Placental epithelial cell (primary cell): Measurements from ENCODE around the gene WDR87. TPM values are rescaled to one million over a fixed set of nuclear protein-coding genes. Genes with fewer than 3 reads are reported as not detected.

Experiments used
- total RNA-seq: library from RNA; depleted of rRNA; stranded (reverse); fragments of >200 nt; gene quantifications from 2 replicates; pipeline ENCODE4 v1.2.3, GENCODE V29; 2012

WDR87 gene
- under 0.01 TPM in 2 replicates for total RNA-seq

GRCh38 chr19:37905946-37906868, at the start of gene WDR87:
Gene WDR87, minus strand, starts transcription at chr19:37906594. Its CDS starts 8,355 bp downstream, at chr19:37898239.

GRCh38 chr19:37906869-37907734, 708 bp upstream of the WDR87 start, which contains the start of gene SIPA1L3:
Gene SIPA1L3, plus strand, starts transcription at chr19:37907208. Its CDS starts 174,358 bp downstream, at chr19:38081566.

Other genes starting within 250 kb of the WDR87 start
- gene ZNF607, start 186.8 kb downstream of the WDR87 start, total RNA-seq = 9.4 and 9.7 TPM in 2 replicates
- gene ZNF573, start 127.0 kb downstream of the WDR87 start, total RNA-seq = 1.6 and 4.7 TPM in 2 replicates
- gene SIPA1L3, start 614 bp upstream of the WDR87 start, total RNA-seq = 14.5 and 15.5 TPM in 2 replicates